ENCODE results near the gene NXF2.
A peak's percentile ranks its signal among the peaks of the same experiment; 100 is the strongest.

The NXF2 gene

DNA sequence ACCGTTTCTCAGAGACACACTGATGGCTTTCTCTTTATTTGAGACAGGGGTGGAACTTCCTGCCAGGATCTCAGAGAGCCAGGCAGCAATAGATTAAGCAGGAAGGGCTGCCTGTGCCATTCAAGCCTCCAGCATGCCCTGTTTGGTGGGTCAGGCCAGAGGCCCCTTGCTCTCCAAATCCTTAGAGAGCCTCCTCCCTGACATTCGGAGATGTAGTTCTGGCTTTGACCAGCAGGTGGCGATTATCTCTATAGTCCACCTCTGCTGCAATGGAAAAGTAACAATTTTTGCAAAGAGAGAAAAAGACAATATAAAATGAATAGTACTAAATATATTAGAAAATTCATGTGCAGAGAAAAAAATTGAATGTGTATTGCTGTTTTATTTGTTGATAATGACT is 98.9 kb downstream of the NXF2 start:
- peak; percentile 56 for DNase-seq
- H3K36me3 ChIP-seq (ENCODE audit: insufficient read depth, low read length): no peaks in the 10 kb centered on the region
- no peak for TF ChIP-seq EZH2 (IDR thresholded peaks at IDR 0.05; ENCODE audit: borderline replicate concordance, low read depth, low read length, severe bottlenecking)
- peak; percentile 65 for TF ChIP-seq CTCF (IDR thresholded peaks at IDR 0.05; ENCODE audit: borderline replicate concordance, extremely low read depth, low read length, poor library complexity, severe bottlenecking)

More for the DNA sequence above, 98.9 kb downstream of the NXF2 start:
- no peak overlapping the region for H3K4me3 ChIP-seq (ENCODE audit: low read depth in 1 of 2, low read length in 2 of 2)
- no peaks in the 10 kb centered on the region for H3K4me1 ChIP-seq (ENCODE audit: insufficient read depth, low read length)
- H3K9ac ChIP-seq (ENCODE audit: low read depth, low read length): no peak overlapping the region
- H2AFZ ChIP-seq (ENCODE audit: low read depth, low read length): no peak overlapping the region
- H3K9me3 ChIP-seq (ENCODE audit: insufficient read depth, low read length, severe bottlenecking): no peaks in the 10 kb centered on the region
- H3K4me2 ChIP-seq (ENCODE audit: insufficient read depth, low read length): no peak overlapping the region
- H3K27ac ChIP-seq (ENCODE audit: low read length): no peak overlapping the region
- ATAC-seq (ENCODE audit: insufficient read depth, low read depth): peak; percentile 61
- H3K79me2 ChIP-seq (ENCODE audit: insufficient read depth, low read length): no peaks in the 10 kb centered on the region
- no peaks in the 10 kb centered on the region for H4K20me1 ChIP-seq (ENCODE audit: insufficient read depth, low read length)
- no peaks in the 10 kb centered on the region for H3K27me3 ChIP-seq (ENCODE audit: insufficient read depth, low read length, poor library complexity)
